IMR-90 (cell line): ENCODE results near the gene CGRRF1. TPM values are rescaled to one million over a fixed set of nuclear protein-coding genes. Genes with fewer than 3 reads are reported as not detected.

Source experiments
- ATAC-seq: fragments of 200-7000 bp; cut with Tn5 transposase; 2 replicates; pipeline ENCODE4 v1.9.1; 2020; ENCODE audit warnings: low read depth, mild to moderate bottlenecking, moderate library complexity
- BruUV-seq: library from RNA; stranded (reverse); fragments of 400-500 nt; replicated peaks from 2 replicates; lab custom pipeline; 2021; lab: Mats Ljungman, UMichigan
- CTCF ChIA-PET: fragments of 300-600 bp; formaldehyde crosslinking; extraction: SDS; loops from one replicate; lab custom pipeline; 2021; ENCODE audit warnings: antibody characterized with exemption; lab: Yijun Ruan, JAX
- POLR2A ChIA-PET: fragments of 300-600 bp; sonication (Branson Sonifier 250); formaldehyde crosslinking; loops from one replicate; lab custom pipeline; 2022; ENCODE audit warnings: antibody characterized with exemption; ENCODE audit not compliant: unreplicated experiment; lab: Charles Lee
- DNase-seq: peaks from one replicate; pipeline ENCODE4 v3.0.0; 2013
- H2AFZ ChIP-seq: replicated peaks from 2 replicates; pipeline ENCODE3; 2013; ENCODE audit warnings: low read length, mild to moderate bottlenecking; ENCODE audit not compliant: poor library complexity
- H2AK5ac ChIP-seq: 2 replicates; pipeline ENCODE4 v1.6.1; 2013; ENCODE audit warnings: low read depth, low read length, inconsistent platforms
- H2AK9ac ChIP-seq: replicated peaks from 2 replicates; pipeline ENCODE3; 2013; ENCODE audit warnings: mild to moderate bottlenecking, low read depth, low read length, moderate library complexity; ENCODE audit not compliant: poor library complexity
- H2BK120ac ChIP-seq: 2 replicates; pipeline ENCODE4 v1.6.1; 2013; ENCODE audit warnings: low read depth, low read length, inconsistent platforms
- H2BK15ac ChIP-seq: 3 replicates; pipeline ENCODE4 v1.6.1; 2013; ENCODE audit warnings: low read depth, low read length, inconsistent platforms
- H2BK20ac ChIP-seq: 2 replicates; pipeline ENCODE4 v1.6.1; 2013; ENCODE audit warnings: low read depth, mild to moderate bottlenecking, inconsistent platforms, low read length, moderate library complexity
- H2BK5ac ChIP-seq: 2 replicates; pipeline ENCODE4 v1.6.1; 2013; ENCODE audit warnings: mild to moderate bottlenecking, low read depth, low read length, inconsistent platforms; ENCODE audit not compliant: poor library complexity, severe bottlenecking
- H3K14ac ChIP-seq: replicated peaks from 2 replicates; pipeline ENCODE4 v1.6.1; 2013; ENCODE audit warnings: low read depth, low read length, inconsistent platforms
- H3K18ac ChIP-seq: 2 replicates; pipeline ENCODE4 v1.6.1; 2013; ENCODE audit warnings: low read depth, low read length, control low read depth
- H3K23ac ChIP-seq: 2 replicates; pipeline ENCODE4 v1.6.1; 2013; ENCODE audit warnings: low read depth, low read length, inconsistent platforms
- H3K27ac ChIP-seq: 2 replicates; pipeline ENCODE4 v1.5.1; 2013; ENCODE audit warnings: mild to moderate bottlenecking, control low read depth, low read length; ENCODE audit not compliant: insufficient read depth
- H3K27me3 ChIP-seq: 2 replicates; pipeline ENCODE4 v1.6.1; 2013; ENCODE audit warnings: low read length; ENCODE audit not compliant: control insufficient read depth, insufficient read depth
- H3K36me3 ChIP-seq: 2 replicates; pipeline ENCODE4 v1.6.1; 2013; ENCODE audit warnings: low read length, mixed read lengths; ENCODE audit not compliant: control insufficient read depth, insufficient read depth
- H3K4ac ChIP-seq: 2 replicates; pipeline ENCODE4 v1.6.1; 2013; ENCODE audit warnings: low read depth, low read length, inconsistent platforms
- H3K4me1 ChIP-seq: 2 replicates; pipeline ENCODE4 v1.6.1; 2013; ENCODE audit warnings: low read length, mixed read lengths; ENCODE audit not compliant: control insufficient read depth, insufficient read depth
- H3K4me2 ChIP-seq: 2 replicates; pipeline ENCODE4 v1.6.1; 2013; ENCODE audit warnings: low read depth, mild to moderate bottlenecking, control low read depth, low read length, moderate library complexity
- H3K4me3 ChIP-seq: 2 replicates; pipeline ENCODE4 v1.5.1; 2013; ENCODE audit warnings: low read depth, mild to moderate bottlenecking, control low read depth, low read length, moderate library complexity; ENCODE audit not compliant: insufficient read depth
- H3K56ac ChIP-seq: 2 replicates; pipeline ENCODE4 v1.6.1; 2013; ENCODE audit warnings: low read length, inconsistent platforms; ENCODE audit not compliant: insufficient read depth; ENCODE audit errors: extremely low read depth
- H3K79me1 ChIP-seq, 2 experiments: 2 replicates each; pipeline ENCODE4 v1.6.1; 2013; ENCODE audit warnings: low read length in 2 of 2, inconsistent platforms in 1 of 2, low read depth in 1 of 2
- H3K9ac ChIP-seq: 2 replicates; pipeline ENCODE4 v1.6.1; 2013; ENCODE audit warnings: low read depth, low read length, control low read depth
- H3K9me1 ChIP-seq: 2 replicates; pipeline ENCODE4 v1.6.1; 2013; ENCODE audit warnings: low read length, inconsistent platforms; ENCODE audit not compliant: insufficient read depth
- H3K9me3 ChIP-seq: 2 replicates; pipeline ENCODE4 v1.6.1; 2013; ENCODE audit warnings: low read length; ENCODE audit not compliant: control insufficient read depth, insufficient read depth
- H4K20me1 ChIP-seq: 2 replicates; pipeline ENCODE4 v1.6.1; 2013; ENCODE audit warnings: low read length, inconsistent platforms; ENCODE audit not compliant: insufficient read depth
- H4K5ac ChIP-seq: 2 replicates; pipeline ENCODE4 v1.6.1; 2013; ENCODE audit warnings: mild to moderate bottlenecking, low read depth, low read length, control low read depth
- H4K8ac ChIP-seq, 2 experiments: 2 replicates each; pipeline ENCODE4 v1.6.1; 2013; ENCODE audit warnings: low read depth in 2 of 2, low read length in 2 of 2, control low read depth in 1 of 2, inconsistent platforms in 1 of 2
- H4K91ac ChIP-seq: 2 replicates; pipeline ENCODE4 v1.6.1; 2013; ENCODE audit warnings: low read depth, low read length, inconsistent platforms; ENCODE audit not compliant: insufficient read depth
- BHLHE40 ChIP-seq: fragments of 150-350 bp; IDR thresholded peaks from 2 replicates; pipeline ENCODE4 v1.6.1; 2016; ENCODE audit warnings: mild to moderate bottlenecking, low read depth, low read length
- CEBPB ChIP-seq: IDR thresholded peaks from 2 replicates; pipeline ENCODE4 v1.6.1; 2012; ENCODE audit warnings: low read depth, low read length, improper control_type of control experiment
- CHD1 ChIP-seq: IDR thresholded peaks from 2 replicates; pipeline ENCODE4 v1.6.1; 2012; ENCODE audit warnings: low read depth, low read length, improper control_type of control experiment
- FOS ChIP-seq: fragments of 150-350 bp; IDR thresholded peaks from 2 replicates; pipeline ENCODE4 v1.6.1; 2016; ENCODE audit warnings: low read depth, low read length
- MAFK ChIP-seq: IDR thresholded peaks from 2 replicates; pipeline ENCODE4 v1.6.1; 2012; ENCODE audit warnings: low read depth, low read length, improper control_type of control experiment
- MXI1 ChIP-seq: IDR thresholded peaks from 2 replicates; pipeline ENCODE4 v1.6.1; 2012; ENCODE audit warnings: low read depth, mild to moderate bottlenecking, low read length, moderate library complexity, borderline replicate concordance
- NFE2L2 ChIP-seq: fragments of 150-350 bp; IDR thresholded peaks from 2 replicates; pipeline ENCODE4 v1.6.1; 2016; ENCODE audit warnings: low read depth, mild to moderate bottlenecking, low read length
- RCOR1 ChIP-seq: IDR thresholded peaks from 2 replicates; pipeline ENCODE4 v1.6.1; 2012; ENCODE audit warnings: mild to moderate bottlenecking, low read length, improper control_type of control experiment; ENCODE audit not compliant: insufficient replicate concordance
- RFX5 ChIP-seq: IDR thresholded peaks from 2 replicates; pipeline ENCODE4 v1.8.0; 2012; ENCODE audit warnings: low read depth, mild to moderate bottlenecking, low read length, moderate library complexity
- WGBS, 2 experiments: methylation state at CpG; one replicate each; pipeline versions ENCODE4 v1.1.5 to v1.1.7; 2013; ENCODE audit warnings: missing lambda C conversion rate in 2 of 2; ENCODE audit not compliant: insufficient read length in 1 of 2; ENCODE audit errors: extremely low coverage in 2 of 2; 5-methylcytosine and 5-hydroxymethylcytosine counted together
- dilution Hi-C: fragments of 300-500 bp; cut with HindIII; formaldehyde crosslinking; loops from one replicate; pipeline ENCODE4 v1.14.3; 2018; ENCODE audit warnings: low sequenced_read_pairs; ENCODE audit not compliant: unreplicated experiment
- in situ Hi-C: fragments of 300-500 bp; cut with MboI; formaldehyde crosslinking; loops from 3 replicates; pipeline ENCODE4 v1.14.3; 2019; ENCODE audit warnings: low sequenced_read_pairs, inconsistent platforms, mixed read lengths
- intact Hi-C: fragments of 100-400 bp; cut with micrococcal nuclease; formaldehyde crosslinking; loops from 2 replicates; pipeline ENCODE4 v1.10.0; 2022
- polyA plus RNA-seq, 3 experiments: library from polyadenylated mRNA; depleted of rRNA; stranded (reverse); fragments of >200 nt; gene quantifications; 2 replicates each; pipeline ENCODE4 v1.2.3, GENCODE V29; 2012; ENCODE audit warnings: low replicate concordance in 1 of 3
- total RNA-seq: library from RNA; depleted of rRNA; stranded (reverse); fragments of >200 nt; gene quantifications from 2 replicates; pipeline ENCODE4 v1.2.3, GENCODE V29; 2012
- TF ChIP-seq, protein P1 (sequence below): fragments of 150-350 bp; IDR thresholded peaks from 2 replicates; pipeline ENCODE4 v1.6.1; 2017; ENCODE audit warnings: mild to moderate bottlenecking, antibody characterized with exemption, low read length, low read depth
- TF ChIP-seq, protein P2 (sequence below): fragments of 150-350 bp; IDR thresholded peaks from 2 replicates; pipeline ENCODE4 v1.6.1; 2016; ENCODE audit warnings: low read depth, mild to moderate bottlenecking, low read length, moderate library complexity, borderline replicate concordance

Gene CGRRF1
- total and polyA plus RNA-seq, 2 of the 4 experiments (the other 2 are of a cell fraction), result 6.0 to 13.8 TPM

DNA sequence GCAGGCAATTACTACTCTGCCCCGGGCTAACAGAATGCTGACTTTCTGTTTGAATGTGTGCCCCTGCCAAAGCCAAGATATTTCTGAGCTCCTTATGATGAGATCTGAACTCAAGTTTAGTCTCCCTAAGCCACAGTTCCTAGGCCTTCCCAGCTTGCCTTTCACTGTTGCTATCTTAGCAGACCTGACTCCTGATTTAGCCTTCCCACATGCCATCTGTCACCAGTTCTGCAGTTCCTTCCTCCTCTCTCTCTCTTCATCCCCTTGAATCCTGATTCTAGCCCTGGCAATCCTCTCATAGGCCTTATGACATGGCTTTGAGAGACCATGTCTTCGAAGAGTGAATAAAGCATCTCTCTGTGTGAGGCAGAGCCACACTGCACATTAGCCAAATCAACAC lies 44.7 kb downstream of the CGRRF1 start:
- no peak for ATAC-seq

More for the DNA sequence above, 44.7 kb downstream of the CGRRF1 start:
- H3K4me1 ChIP-seq, result peaks cover 11% of the 10 kb centered on the region
- no peak overlapping the region for H4K91ac ChIP-seq
- ChIA-PET CTCF (interaction anchor here (0.6 to 0.9 kb wide), 2 partner anchors 10 to 273 kb away, joined by 4 read pairs; no protein-coding TSS in a partner anchor), POLR2A (no interaction called here)
- WGBS, 2 experiments, result no CpG with 5 or more reads among the region's 2 CpGs
- H3K56ac ChIP-seq, result no peak overlapping the region
- H3K9me1 ChIP-seq, result peaks cover 11% of the 10 kb centered on the region
- H2AK5ac ChIP-seq, result no peak overlapping the region
- no peak overlapping the region for H4K8ac ChIP-seq
- peaks cover 8% of the 10 kb centered on the region; the same call in 1 of the 2 replicates for H4K20me1 ChIP-seq
- no peak overlapping the region for H2BK15ac ChIP-seq
- DNase-seq, result no peak
- H2AFZ ChIP-seq, result no peak overlapping the region
- H3K4me3 ChIP-seq, result no peak overlapping the region
- H3K27me3 ChIP-seq, result no peaks in the 10 kb centered on the region
- no peak overlapping the region for H3K9ac ChIP-seq
- H3K27ac ChIP-seq, result no peak overlapping the region
- H3K14ac ChIP-seq, result no peak overlapping the region
- H3K36me3 ChIP-seq, result no peaks in the 10 kb centered on the region
- H2BK120ac ChIP-seq, result no peak overlapping the region
- intact Hi-C loops (no loop called here), dilution Hi-C loops (no loop called here), in situ Hi-C loops (loop anchor here (10.0 kb wide), 1 partner anchor 250 kb away; no protein-coding TSS in a partner anchor)
- H2AK9ac ChIP-seq, result no peak overlapping the region
- no peak overlapping the region for H3K4ac ChIP-seq
- no TSS peak for BruUV-seq
- no peak overlapping the region for H3K23ac ChIP-seq
- H2BK20ac ChIP-seq, result no peak overlapping the region
- no peaks in the 10 kb centered on the region for H3K9me3 ChIP-seq
- H3K4me2 ChIP-seq, result no peak overlapping the region
- no peak for TF ChIP-seq CEBPB
- TF ChIP-seq MXI1, result no peak
- TF ChIP-seq, protein P1, sequence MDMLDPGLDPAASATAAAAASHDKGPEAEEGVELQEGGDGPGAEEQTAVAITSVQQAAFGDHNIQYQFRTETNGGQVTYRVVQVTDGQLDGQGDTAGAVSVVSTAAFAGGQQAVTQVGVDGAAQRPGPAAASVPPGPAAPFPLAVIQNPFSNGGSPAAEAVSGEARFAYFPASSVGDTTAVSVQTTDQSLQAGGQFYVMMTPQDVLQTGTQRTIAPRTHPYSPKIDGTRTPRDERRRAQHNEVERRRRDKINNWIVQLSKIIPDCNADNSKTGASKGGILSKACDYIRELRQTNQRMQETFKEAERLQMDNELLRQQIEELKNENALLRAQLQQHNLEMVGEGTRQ, result no peak
- TF ChIP-seq MAFK, result no peak
- no peak for TF ChIP-seq NFE2L2
- no peak for TF ChIP-seq RCOR1
- TF ChIP-seq, protein P2, sequence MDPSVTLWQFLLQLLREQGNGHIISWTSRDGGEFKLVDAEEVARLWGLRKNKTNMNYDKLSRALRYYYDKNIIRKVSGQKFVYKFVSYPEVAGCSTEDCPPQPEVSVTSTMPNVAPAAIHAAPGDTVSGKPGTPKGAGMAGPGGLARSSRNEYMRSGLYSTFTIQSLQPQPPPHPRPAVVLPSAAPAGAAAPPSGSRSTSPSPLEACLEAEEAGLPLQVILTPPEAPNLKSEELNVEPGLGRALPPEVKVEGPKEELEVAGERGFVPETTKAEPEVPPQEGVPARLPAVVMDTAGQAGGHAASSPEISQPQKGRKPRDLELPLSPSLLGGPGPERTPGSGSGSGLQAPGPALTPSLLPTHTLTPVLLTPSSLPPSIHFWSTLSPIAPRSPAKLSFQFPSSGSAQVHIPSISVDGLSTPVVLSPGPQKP, result no peak
- TF ChIP-seq RFX5, result no peak
- TF ChIP-seq BHLHE40, result no peak
- no peak for TF ChIP-seq FOS
- TF ChIP-seq CHD1, result no peak
- no peak overlapping the region for H2BK5ac ChIP-seq
- no peaks in the 10 kb centered on the region; a peak in 1 of 4 replicates for H3K79me1 ChIP-seq
- H3K18ac ChIP-seq, result no peak overlapping the region
- H4K5ac ChIP-seq, result no peak overlapping the region
